LoVo (cell line): Measurements from ENCODE around the gene GSN.

ENCODE experiments used
- DNase-seq: peaks from one replicate; pipeline ENCODE4 v3.0.0-alpha.2; 2016; ENCODE audit warnings: low spot score

GSN gene

DNA sequence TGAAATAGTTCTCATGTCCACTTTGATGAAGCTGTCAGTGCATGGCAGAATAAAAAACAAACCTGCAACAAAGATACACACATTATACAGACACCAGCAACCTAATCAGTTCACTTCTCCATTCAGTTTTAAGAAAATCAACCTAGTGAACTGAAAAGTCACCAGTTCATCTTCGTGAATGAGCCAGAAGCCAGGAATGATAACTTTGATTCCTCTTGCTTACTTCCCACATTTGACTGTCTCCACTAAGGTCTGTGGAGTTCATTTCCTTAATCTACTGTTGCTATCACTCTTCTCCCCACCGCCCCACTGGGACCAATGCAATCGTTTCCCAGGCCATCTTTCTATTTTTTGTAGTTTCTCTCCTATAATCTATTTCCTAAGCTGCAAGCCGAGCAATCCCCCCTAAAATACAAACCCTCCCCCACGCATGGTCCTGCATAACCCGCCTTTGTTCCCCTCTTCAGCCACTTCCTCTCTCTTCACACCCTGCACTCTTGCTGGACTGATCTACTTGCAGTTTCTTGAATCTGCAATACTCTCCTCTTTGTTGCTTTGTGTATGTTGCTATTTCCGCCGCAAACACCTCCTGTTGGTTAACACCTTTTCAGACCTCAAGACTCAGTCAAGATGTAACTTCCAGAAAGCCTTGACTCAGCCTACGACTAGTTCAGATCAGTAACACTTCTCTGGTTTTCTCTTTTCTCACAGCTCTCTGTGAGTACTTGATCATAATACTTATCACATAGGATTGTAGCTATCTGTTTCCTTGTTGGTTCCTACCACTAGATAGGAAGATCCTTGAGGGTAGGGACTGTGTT is 85.5 kb downstream of the GSN start:
- DNase-seq: no peak

DNA sequence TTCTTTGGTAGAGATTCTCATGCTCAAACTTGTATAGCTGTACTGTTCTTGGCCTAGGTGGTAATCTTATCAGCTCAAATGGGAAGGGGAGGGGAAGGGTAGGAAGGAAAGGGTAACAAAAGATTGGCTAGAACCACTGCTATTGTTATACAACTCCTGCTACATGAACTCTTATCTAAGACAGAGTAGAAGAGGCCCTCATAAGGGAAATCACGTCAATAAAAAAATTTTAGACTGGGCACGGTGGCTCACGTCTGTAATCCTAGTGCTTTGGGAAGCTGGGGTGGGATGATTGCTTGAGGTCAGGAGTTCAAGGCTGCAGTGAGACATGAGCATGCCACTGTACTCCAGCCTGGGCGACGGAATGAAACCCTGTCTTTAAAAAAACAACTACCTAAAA is 86.2 kb downstream of the GSN start:
- DNase-seq: no peak

DNA sequence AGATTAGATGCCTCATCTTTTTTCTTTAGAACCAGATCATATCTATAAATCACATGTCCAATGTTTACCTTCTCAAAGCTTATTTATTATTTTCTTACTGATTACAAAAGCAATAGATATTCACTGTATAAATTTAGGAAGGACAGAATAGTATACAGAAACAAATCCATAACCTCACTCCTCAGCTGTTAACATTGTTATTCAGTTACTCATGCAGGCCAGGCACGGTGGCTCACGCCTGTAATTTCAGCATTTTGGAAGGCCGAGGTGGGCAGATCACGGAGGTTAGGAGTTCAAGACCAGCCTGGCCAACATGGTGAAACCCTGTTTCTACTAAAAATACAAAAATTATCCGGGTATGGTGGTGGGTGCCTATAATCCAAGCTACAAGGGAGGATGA is 86.8 kb downstream of the GSN start:
- DNase-seq: no peak

DNA sequence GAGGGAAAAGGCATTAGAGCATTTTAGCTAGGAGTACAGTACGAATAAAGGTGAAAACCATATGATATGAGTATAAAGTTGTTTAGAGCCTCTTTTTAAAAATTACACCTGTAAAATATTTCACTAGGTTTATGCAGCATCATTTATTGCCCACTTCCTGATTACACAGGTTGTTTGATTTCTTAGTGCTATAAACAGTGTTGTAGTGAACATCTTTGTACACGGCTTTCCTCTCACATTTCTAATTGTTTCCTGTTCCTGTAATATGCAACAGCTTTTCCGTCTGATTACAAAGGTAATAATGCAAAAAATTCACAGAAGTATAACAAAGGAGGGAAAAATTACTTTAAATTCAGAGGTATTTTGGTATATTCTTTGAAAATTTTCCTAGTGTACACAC is 89.0 kb downstream of the GSN start:
- peak; percentile 47 for DNase-seq

DNA sequence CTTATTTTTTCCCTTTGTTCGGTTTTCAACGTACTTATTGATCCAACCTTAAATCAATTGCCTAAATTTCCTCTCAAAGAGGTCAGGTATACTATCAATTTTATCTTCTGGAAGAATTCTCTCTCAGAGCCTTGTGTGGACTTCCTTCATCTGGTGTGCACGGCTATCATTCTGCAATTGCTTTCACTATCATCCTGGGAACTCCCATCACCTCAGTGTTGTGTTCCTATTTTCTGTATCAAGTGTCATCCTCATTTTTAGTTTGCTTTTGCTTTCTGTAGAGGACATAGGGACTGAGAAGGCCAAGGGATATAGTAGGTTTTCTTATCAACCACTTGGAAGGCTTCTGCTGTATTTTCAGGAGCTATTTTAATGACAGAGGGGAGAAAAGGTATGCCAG is 90.8 kb downstream of the GSN start:
- no peak for DNase-seq

DNA sequence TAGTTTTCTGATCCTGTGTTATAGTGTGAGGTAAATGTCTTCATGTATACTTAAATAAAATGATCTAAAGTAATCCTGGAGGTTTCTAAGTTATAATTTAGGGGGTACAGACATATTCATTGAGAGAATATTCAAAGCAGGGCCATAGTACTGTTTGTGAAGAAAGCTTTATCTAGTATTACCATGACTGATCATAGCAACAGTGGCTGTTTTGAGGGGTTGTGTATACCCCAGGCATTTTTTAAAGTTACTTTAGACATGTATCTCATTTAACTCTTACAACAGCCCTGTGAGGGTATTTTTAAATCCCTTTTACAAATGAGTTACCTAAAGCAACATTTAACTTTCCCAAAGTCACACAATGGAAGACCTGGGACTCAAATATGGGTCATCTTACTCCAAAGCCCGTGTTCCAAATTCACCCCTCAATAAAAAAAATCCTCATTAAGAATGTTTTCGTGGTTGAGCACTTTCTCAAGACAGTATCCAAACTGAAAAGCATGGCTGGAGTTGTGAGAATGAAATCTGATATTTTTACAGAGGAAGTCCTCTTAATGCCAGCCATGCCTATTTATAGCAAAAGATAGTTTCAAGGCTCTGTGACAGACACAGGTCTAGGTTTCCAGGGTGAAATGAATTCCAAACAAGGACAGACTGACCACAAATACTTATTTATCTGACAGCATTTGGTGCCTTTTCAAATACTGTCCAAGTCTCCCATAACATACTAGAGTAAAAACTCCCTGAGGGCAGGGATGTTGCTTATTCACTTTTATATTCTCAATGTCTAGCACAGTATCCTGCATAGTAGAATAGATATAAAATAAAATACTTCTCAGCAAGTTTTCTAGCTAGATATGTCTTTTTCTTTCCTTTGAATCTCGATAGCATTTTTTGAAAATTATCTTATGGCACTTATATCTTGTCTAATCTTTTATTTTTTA is 91.7 kb downstream of the GSN start:
- no peak for DNase-seq

DNA sequence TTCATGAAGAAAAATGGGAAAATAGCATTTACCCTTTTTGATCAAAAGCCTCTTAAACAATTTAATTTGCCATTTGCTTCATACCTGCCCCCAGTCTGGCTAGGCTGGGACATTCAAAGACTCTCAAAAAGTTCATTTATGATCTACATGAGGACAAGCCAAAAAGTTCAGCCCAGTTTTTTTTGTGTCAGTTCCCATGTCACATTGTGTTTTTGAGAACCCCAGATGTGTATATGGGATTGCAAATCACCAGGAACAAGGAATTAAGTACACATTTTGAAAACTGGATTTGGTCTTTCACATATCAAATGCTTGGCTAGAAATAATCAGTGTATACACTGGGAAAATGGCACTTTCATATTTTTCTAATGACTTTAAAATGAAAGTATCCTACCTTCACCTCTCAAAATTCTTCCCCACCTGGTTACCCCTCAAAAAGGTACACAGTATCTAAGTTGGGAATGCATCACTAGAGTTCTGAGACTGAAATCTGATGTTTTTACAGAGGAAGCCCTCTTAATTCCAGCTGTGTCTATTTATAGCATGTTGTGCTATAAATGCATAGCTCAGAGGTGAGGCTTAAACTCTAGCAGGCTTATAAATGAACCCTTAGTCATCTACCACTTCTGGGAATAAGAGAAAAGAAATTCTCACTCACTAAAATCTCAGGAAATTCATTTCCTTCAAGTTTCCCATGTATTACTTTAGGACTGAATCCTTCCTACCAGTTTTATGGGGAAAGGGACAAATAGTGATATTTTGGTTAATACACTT is 92.8 kb downstream of the GSN start:
- DNase-seq: peak; percentile 66

DNA sequence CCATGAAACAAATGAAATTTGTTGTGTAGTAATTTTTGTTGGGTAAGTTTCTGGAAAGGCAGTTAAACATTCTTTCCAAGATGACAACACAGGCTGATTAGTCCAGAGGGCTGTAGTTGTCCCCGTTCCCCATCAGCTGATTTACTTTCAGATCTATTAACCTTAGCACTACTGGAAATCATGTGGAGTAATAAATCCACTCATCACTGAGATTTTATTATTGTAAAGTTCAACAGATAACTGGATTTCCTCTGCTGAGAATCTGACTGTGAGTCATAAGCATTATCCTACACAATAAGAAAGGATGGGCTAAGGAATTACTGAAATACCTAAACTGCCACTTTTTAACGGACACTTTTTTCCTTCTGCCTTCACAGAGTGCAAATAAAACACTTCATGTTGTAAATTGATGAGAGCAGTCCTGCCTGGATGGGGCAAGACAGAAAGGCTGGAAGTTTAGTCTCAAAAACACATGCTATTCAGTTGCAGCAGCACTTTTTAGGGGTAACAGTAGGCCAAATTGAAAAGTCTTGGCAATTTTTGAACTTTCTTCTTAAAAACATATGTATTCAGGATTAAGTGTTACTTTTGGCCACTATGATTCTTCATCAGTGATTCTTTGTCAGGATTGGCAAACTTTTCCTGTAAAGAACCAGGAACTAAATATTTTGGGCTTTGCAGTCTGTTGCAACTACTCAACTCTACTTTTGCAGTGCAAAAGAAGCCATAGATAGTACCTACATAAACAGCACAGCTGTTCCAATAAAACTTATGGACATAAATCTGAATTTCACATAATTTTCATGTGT is 95.1 kb downstream of the GSN start:
- peak; percentile 60 for DNase-seq

DNA sequence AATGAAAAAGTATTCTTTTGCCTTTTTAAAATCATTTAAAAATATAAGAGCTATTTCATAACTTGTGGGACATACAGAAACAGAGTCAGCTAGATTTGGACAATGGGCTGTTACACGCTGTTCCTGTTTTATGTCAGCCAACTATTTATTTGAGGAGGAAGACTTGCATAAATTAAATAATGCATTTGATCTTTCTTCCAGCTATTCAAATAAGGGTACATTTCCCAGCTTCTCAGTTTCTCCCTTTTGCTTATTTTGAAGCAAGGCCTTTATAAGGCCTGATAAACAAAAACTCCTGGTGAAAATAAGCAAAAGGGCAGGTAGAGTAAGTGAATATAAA is 95.6 kb downstream of the GSN start:
- no peak for DNase-seq

DNA sequence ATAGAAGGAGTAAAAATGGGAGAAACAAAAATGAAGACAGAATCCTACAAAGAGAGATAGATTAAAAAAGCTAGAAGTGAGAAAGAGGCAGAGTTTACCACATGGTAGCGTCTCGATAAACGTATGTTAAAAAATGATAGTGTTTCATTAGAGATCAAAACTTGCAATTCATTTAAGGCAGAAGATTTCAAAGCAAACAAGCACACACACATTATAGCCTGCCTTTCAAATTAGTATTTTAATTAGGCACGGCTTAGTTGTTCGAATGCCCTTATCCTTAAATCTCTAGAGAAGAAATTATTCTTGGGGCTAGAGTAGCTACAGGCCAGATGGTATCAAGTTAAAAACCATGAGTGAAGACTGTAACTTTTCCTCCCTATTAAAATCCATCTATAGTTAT is 96.1 kb downstream of the GSN start:
- DNase-seq: no peak

DNA sequence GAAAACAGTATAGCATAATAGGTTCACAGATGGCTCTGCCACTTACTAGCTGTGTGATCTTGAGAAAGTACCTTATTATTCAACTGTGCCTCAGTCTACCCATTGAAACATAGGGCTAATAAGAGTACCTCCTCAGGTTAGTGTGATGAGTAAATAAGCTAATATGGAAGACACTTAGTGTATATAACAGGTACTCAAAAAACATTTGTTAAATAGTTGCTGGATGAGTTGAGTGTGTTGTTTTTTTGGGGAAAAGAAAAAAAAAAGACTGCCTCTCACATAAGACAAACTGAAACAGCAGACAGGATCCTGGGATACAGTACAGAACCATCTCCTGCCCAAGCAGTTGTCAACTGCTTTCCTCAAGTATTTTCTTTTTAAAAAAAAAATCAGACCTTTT is 96.9 kb downstream of the GSN start:
- DNase-seq: no peak

DNA sequence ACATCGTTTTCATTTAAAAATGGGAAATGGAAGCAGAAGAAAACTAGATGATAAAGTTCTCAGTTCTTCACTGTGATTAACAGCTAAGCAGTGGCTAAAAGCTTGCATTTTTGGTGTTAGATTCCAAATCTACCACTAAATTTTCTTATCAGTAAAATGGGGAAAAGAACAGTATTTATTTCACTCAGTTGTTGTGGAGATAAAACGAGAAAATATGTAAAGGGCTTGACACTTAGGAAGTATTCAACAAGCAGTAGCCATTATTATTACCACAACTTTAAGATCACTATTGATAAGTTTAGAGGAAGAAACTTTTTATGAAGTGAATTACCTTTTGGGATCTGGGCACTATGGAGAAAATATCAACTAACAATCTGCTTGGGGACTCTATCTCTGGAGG is 97.6 kb downstream of the GSN start:
- no peak for DNase-seq

DNA sequence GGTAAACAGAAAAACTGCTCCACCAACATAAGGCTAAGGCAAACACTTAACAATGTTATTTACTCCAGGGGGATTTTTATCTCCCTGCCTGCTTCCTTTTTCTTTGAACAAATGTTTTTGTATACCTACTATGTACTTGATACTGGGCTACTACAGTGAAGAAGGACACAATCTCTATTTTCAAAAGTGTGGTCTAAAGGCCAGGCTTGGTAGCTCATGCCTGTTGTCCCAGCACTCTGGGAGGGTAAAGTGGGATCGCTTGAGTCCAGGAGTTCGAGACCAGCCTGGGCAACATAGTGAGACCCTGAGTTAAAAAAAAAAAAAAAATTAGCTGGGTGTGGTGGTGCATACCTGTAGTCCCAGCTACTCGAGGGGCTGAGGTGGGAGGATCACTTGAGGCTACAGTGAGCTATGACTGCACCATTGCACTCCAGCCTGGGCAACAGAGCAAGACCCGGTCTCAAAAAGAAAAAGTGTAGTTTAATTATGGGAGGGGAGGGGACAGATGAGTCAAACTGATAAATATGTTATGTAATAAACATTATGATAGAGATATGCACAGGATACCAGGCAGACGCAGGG is 98.7 kb downstream of the GSN start:
- no peak for DNase-seq

DNA sequence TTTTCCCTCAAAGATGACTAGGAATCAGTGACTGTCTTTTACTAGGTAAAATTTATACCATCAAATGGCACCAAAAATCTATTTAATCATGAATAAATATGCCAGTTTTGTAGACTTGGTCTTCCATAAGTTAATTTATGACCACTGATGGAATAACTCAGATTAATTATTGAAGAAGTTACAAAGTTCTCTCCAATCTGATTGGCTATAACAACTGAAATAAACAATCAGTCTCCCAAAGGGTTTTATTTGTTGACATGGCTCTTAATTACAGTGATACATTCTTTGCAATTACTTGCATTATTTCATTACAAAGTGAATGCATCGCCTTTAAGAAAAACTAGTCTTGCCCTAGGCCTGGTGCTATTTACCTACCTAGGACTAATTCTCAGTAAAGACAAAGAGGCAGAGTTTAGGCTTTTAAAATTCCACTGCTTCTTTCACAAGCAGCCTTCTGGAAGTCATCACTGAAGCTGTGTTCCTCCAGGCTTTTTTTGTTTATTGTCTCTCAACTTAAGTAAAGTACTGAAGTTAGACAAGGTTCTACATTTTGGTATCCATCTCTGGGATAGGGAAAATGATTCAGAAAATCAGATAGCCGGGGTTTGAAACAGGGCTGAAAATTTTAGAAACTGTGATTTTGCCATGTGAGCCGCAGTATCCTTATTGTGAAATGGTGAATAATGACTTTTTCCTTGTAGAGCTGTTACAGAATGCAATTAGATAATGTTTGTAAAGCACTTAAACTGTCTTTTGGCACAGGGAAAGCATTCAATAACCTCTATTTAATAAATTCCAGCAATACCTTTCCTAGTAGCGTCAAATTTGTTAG is 99.6 kb downstream of the GSN start:
- no peak for DNase-seq

DNA sequence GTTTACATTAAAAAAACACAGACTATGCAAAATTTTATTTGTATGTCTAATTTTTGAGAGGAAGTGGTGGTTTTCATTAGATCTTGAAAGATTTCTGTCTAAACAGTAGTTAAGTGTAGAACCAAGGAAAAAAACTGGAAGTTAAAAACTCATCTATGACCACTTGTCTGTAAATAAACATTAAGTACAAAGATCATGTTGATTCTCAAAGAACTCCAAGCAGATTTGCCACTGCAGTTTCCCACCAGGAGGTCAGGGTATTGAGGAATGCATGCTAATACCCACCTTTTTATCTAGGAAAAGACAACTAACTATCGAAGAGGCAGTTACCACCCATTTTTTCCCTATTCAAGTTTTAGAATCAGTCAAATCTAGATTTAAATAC is 100.2 kb downstream of the GSN start:
- DNase-seq: peak; percentile 20

DNA sequence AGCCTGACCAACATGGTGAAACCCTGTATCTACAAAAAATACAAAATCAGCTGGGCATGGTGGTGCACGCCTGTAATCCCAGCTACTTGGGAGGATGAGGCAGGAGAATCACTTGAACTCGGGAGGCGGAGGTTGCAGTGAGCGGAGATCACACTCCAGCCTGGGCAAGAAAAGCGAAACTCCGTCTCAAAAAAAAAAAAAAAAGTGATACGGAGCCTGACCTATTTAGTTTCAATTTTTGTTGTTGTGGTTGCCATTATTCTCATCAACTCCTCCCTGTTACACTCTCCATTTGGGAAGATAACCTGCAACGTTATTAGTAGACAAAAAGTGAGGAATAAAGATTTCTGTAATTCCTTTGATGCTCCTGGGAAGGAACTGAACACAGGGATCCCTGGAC is 100.8 kb downstream of the GSN start:
- no peak for DNase-seq

DNA sequence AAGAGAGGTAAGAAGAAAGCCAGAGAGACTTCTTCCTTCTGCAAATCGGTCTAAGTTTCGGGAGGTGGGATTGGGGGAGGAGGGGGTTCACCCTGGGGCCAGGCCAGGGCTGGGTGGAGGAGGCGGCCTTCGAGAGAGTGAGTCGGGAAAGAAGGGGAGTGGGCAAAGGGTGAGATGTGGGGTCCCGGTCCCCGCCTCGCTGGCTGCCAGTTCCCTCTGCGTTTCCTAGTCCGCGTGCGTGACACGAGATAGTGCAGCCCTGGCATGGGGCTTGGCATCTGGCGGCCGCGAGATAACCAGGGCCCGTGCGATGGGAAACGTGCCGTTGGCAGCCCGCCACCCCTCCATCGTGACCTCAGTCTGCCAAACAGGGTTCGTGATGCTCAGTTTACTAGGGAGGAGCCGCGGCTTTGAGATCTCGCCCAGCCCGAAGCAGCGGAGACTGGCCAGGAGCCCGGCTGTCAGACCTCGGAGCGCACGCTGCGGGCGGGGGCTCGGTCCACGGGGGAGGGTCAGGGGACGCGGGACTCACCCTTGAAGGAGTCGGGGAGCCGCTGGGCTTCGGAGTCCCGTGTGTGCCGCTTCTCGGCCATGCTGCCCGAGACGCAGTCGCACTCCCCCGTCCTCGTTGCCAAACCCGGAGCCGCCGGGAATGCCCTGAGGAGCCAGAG is 101.8 kb downstream of the GSN start, which contains the start of gene STOM:
TSS of gene STOM (minus strand) at position 656 of the 671 bp plus-strand sequence. CDS start at position 593, 63 bp downstream.
- no peak for DNase-seq

DNA sequence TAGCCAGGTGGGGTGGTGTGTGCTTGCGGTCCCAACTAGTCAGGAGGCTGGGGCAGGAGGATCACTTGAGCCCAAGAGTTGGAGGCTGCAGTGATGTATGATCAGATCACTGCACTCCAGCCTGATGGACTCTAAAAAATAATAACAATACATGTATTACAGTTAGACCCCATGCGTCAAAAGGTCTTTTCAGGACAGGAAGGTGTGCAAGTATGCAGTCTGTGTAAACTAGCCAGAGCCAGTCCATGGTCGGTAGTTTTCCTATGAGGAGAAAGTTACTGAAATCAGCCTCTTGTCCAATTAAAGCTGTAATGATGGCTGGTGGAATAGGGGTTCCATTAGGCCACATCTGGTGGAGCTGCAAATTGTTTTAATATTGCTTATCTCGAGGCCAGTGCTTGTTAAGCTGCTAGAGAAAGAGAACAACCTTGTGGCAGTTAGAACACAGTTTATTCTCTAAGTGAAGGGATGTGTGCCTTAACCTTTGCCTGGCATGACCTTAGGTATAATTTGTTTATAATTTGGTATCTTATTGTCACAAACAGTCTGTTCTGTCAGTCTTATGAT is 103.6 kb downstream of the GSN start:
- DNase-seq: no peak

DNA sequence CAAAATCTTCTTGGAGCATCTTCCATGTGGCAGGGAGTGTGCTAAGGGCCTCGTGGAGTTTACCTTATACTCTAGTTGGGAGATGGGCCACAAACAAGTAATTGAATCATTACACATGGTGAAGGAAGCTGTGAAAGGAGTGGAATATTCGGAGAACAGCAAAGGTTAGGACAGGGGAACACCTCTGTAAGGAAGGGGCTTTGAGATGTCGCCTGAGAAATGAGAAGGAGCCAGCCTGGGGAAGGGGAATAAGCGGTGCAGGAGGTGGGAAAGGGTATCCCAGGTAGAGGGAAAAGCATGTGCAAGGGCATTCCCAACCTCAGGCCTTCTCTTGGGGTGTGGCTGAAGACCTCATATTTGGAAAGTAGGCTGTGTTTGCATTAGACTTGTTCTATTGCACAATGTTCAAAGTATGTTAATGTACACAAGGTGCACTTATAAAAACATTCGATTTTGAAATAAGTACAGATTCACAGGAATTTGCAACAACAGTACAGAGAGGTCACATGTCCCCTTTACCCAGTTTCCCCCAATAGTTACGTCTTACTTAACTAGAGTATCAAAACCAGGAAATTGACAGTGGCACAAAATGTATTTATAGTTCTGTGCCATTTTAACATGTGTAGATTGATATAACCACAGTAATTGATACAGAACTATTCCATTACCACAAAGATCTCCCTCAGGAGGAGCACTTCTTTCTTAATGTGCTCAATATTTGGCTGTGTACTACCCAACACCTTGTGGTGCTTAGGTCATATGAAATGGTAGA is 104.5 kb downstream of the GSN start:
- DNase-seq: peak; percentile 41
